Measurements from ENCODE around the gene CUX1.

DNA sequence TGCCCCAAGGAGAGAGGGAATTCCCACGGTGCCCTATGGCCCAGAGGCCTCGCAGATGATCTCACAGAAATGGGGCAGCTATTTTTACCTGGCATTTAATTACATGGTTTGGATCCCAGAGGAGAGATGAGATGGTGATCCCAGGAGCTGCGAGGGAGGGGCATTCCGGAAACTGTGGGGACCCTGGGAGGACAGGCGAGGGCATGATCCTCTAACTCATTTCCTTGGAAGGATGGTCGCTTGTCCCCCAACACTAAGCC is 478.7 kb downstream of the CUX1 start:
- TF ChIP-seq POLR2A (IDR thresholded peaks at IDR 0.05; ENCODE audit: low read depth, low read length) = no peak
- no peak for TF ChIP-seq POLR2AphosphoS5 (IDR thresholded peaks at IDR 0.05; ENCODE audit: low read depth, low read length)
- TF ChIP-seq TAF1 (IDR thresholded peaks at IDR 0.05; ENCODE audit: low read depth, low read length) = no peak
- TF ChIP-seq PAX5 (IDR thresholded peaks at IDR 0.05; ENCODE audit: insufficient read depth, low read length, severe bottlenecking) = no peak
- TF ChIP-seq POU2F2 (IDR thresholded peaks at IDR 0.05; ENCODE audit: low read depth, low read length) = no peak

Data from GM12891 (cell line).